Immature natural killer cell (primary cell): ENCODE results near the gene RPRML. TPM values are rescaled to one million over a fixed set of nuclear protein-coding genes. Genes with fewer than 3 reads are reported as not detected.

Experiments
- DNase-seq, 3 donors: peaks; one replicate each; pipeline ENCODE4 v3.0.0; 2022; ENCODE audit warnings: mixed read lengths in 1 of 3
- H3K27ac Mint-ChIP-seq, 6 donors: one replicate each; pipeline ENCODE4 v1.8.0; 2020; ENCODE audit warnings: mixed read lengths in 6 of 6, mild to moderate bottlenecking in 5 of 6, inconsistent platforms in 4 of 6, moderate library complexity in 3 of 6
- H3K27me3 Mint-ChIP-seq, 3 donors: one replicate each; pipeline ENCODE4 v1.8.0; 2020 to 2021; ENCODE audit warnings: low read depth in 3 of 3, mild to moderate bottlenecking in 3 of 3, mixed read lengths in 3 of 3, moderate library complexity in 3 of 3, inconsistent platforms in 1 of 3
- H3K36me3 Mint-ChIP-seq, 3 donors: one replicate each; pipeline ENCODE4 v1.8.0; 2020; ENCODE audit warnings: mixed read lengths in 3 of 3, inconsistent platforms in 2 of 3, mild to moderate bottlenecking in 2 of 3
- H3K4me1 Mint-ChIP-seq, 2 donors: one replicate each; pipeline ENCODE4 v1.8.0; 2020; ENCODE audit warnings: inconsistent platforms in 2 of 2, mild to moderate bottlenecking in 2 of 2, mixed read lengths in 2 of 2, moderate library complexity in 1 of 2
- H3K4me3 Mint-ChIP-seq, 5 donors: one replicate each; pipeline ENCODE4 v1.8.0; 2020; ENCODE audit warnings: mild to moderate bottlenecking in 5 of 5, mixed read lengths in 5 of 5, inconsistent platforms in 3 of 5, moderate library complexity in 3 of 5
- H3K9me3 Mint-ChIP-seq, 6 donors: one replicate each; pipeline ENCODE4 v1.8.0; 2020; ENCODE audit warnings: mild to moderate bottlenecking in 6 of 6, mixed read lengths in 6 of 6, inconsistent platforms in 4 of 6, moderate library complexity in 3 of 6
- polyA plus RNA-seq, 3 donors: library from polyadenylated mRNA; unstranded; fragments of 300-500 nt; fragmentation: Illumina TruSeq; gene quantifications; one replicate each; pipeline ENCODE4 v1.2.3, GENCODE V29; 2021

Gene RPRML
- polyA plus RNA-seq, 3 donors from 2014 or later = not detected

- Mint-ChIP-seq H3K27me3 (peaks cover 0 to 7% (median 6%) of the 10 kb centered on the region in 3 donors), H3K4me3 (no peak overlapping the region), H3K27ac (no peak overlapping the region), H3K9me3 (no peaks in the 10 kb centered on the region), H3K4me1 (peaks cover 19 to 21% of the 10 kb centered on the region in 2 donors), H3K36me3 (peaks cover 0 to 6% (median 5%) of the 10 kb centered on the region in 3 donors)
- no peak for DNase-seq
Measured at GRCh38 chr17:46948544-46948943, 30.5 kb downstream of the RPRML start.

- peaks cover 0 to 5% (median 2%) of the 10 kb centered on the region in 3 donors for H3K36me3 Mint-ChIP-seq
- H3K4me1 Mint-ChIP-seq = peaks cover 25 to 29% of the 10 kb centered on the region in 2 donors
- H3K9me3 Mint-ChIP-seq = no peaks in the 10 kb centered on the region
- DNase-seq = no peak
- peaks cover 0 to 6% (median 6%) of the 10 kb centered on the region in 3 donors for H3K27me3 Mint-ChIP-seq
- H3K27ac Mint-ChIP-seq = peak overlapping the region in 1 of 6 donors; percentile 45
- H3K4me3 Mint-ChIP-seq = no peak overlapping the region
Measured at GRCh38 chr17:46947216-46947615, 31.8 kb downstream of the RPRML start.

DNA sequence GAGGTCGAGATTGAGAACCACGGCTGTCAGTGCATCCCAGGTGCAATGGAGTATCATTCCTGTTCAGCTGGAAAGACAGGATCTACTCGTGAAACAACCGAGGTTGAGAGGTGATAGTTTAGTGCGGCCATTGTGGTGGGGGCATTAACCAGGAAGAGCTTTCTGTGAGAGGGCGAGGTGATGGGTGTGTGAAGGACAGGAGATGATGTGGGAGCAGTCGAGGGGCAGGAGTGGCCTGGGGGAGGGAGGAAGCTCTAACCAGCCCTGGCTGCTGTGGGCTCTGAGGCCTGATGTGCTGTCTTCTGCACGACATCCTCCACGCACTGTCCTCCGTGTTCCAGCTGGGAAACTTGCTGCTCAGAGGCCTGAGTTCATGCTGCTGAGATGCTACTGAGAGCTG, 34.1 kb downstream of the RPRML start:
- H3K4me3 Mint-ChIP-seq = peak overlapping the region; percentile 31 to 79 (median 65)
- H3K4me1 Mint-ChIP-seq = peaks cover 27 to 34% of the 10 kb centered on the region in 2 donors
- H3K27ac Mint-ChIP-seq = peak overlapping the region in 4 of 6 donors; percentile 38 to 82 (median 50)

GRCh38 chr17:46943501-46944393, 35.3 kb downstream of the RPRML start:
- peak in 1 of 3 donors; percentile 19 for DNase-seq

More for the DNA sequence above, 34.1 kb downstream of the RPRML start:
- DNase-seq = no peak
- Mint-ChIP-seq H3K27me3 (peaks cover 0 to 8% (median 6%) of the 10 kb centered on the region in 3 donors), H3K9me3 (no peaks in the 10 kb centered on the region), H3K36me3 (peaks cover 0 to 11% (median 3%) of the 10 kb centered on the region in 3 donors)

DNA sequence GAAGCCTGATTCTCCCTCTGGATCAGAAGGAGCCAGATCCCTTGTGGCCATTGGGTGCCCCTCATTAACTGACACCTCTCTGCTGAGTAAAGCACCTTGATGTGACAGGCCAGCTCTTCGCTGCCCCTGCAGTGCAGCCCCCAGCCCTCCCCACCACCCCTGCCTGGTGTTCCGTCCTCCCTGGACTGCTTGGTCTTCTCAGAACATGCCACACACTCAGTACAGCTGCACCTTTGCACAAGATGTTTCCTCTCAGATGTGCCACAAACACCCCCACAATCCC, 35.9 kb downstream of the RPRML start:
- peaks cover 27 to 34% of the 10 kb centered on the region in 2 donors for H3K4me1 Mint-ChIP-seq
- H3K4me3 Mint-ChIP-seq = peak overlapping the region in 1 of 5 donors; percentile 60
- H3K27me3 Mint-ChIP-seq = peaks cover 0 to 8% (median 6%) of the 10 kb centered on the region in 3 donors
- DNase-seq = no peak
- peaks cover under 1 to 21% (median 10%) of the 10 kb centered on the region in 3 donors for H3K36me3 Mint-ChIP-seq
- H3K9me3 Mint-ChIP-seq = no peaks in the 10 kb centered on the region
- peak overlapping the region in 1 of 6 donors; percentile 11 for H3K27ac Mint-ChIP-seq

More at GRCh38 chr17:46943501-46944393, 35.3 kb downstream of the RPRML start:
- Mint-ChIP-seq H3K4me1 (peaks cover 27 to 34% of the 10 kb centered on the region in 2 donors), H3K4me3 (peak overlapping the region; percentile 27 to 70 (median 62)), H3K27me3 (peaks cover 0 to 8% (median 6%) of the 10 kb centered on the region in 3 donors), H3K9me3 (no peaks in the 10 kb centered on the region), H3K36me3 (peaks cover 0 to 17% (median 10%) of the 10 kb centered on the region in 3 donors), H3K27ac (peak overlapping the region in 3 of 6 donors; percentile 11 to 56 (median 28))

- H3K27me3 Mint-ChIP-seq = peaks cover 0 to 6% (median 6%) of the 10 kb centered on the region in 3 donors
- H3K36me3 Mint-ChIP-seq = peaks cover 3 to 24% (median 10%) of the 10 kb centered on the region in 3 donors
- no peaks in the 10 kb centered on the region for H3K9me3 Mint-ChIP-seq
- peak; percentile 32 to 33 (median 32) for DNase-seq
- H3K4me1 Mint-ChIP-seq = peaks cover 27 to 34% of the 10 kb centered on the region in 2 donors
- peak overlapping the region in 2 of 6 donors; percentile 40 to 67 for H3K27ac Mint-ChIP-seq
- no peak overlapping the region for H3K4me3 Mint-ChIP-seq
Measured at GRCh38 chr17:46942441-46943217, 36.4 kb downstream of the RPRML start.

- peaks cover 27 to 34% of the 10 kb centered on the region in 2 donors for H3K4me1 Mint-ChIP-seq
- peaks cover 0 to 3% (median 3%) of the 10 kb centered on the region in 3 donors for H3K27me3 Mint-ChIP-seq
- peak overlapping the region in 4 of 6 donors; percentile 19 to 65 (median 36) for H3K27ac Mint-ChIP-seq
- H3K4me3 Mint-ChIP-seq = no peak overlapping the region
- DNase-seq = peak; percentile 29 to 49 (median 36)
- H3K36me3 Mint-ChIP-seq = peaks cover 9 to 42% (median 16%) of the 10 kb centered on the region in 3 donors
- H3K9me3 Mint-ChIP-seq = no peaks in the 10 kb centered on the region
Measured at GRCh38 chr17:46940692-46941404, 38.2 kb downstream of the RPRML start.

GRCh38 chr17:46935658-46936266, 43.3 kb downstream of the RPRML start:
- H3K27ac Mint-ChIP-seq = peak overlapping the region in 1 of 6 donors; percentile 4
- H3K4me1 Mint-ChIP-seq = peaks cover under 1 to 2% of the 10 kb centered on the region in 2 donors
- H3K36me3 Mint-ChIP-seq = peaks cover 9 to 82% (median 26%) of the 10 kb centered on the region in 3 donors
- peaks cover 0 to 3% (median 0%) of the 10 kb centered on the region in 3 donors for H3K27me3 Mint-ChIP-seq
- no peak for DNase-seq
- no peak overlapping the region for H3K4me3 Mint-ChIP-seq
- no peaks in the 10 kb centered on the region for H3K9me3 Mint-ChIP-seq

DNA sequence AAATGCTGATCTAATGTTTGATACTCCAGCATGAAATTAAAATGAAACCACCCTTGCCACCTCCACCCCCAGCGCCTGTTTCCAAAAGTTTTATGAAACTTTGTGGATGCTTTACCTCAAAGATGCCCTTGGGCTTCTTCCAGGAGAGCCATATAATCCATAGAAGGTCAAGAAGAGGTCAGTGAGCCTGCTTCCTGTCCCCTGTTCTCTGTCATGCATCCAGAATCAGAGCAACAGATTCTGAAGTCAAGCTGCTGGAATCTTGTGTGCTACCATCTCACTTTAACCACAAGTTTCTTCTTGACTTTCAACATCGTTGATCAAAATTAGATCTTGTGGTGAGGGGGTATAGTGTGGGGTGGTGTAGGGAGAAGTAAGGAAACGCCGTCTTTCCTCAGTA, 47.5 kb downstream of the RPRML start:
- H3K4me3 Mint-ChIP-seq = no peak overlapping the region
- H3K4me1 Mint-ChIP-seq = peaks cover 27 to 30% of the 10 kb centered on the region in 2 donors
- H3K27ac Mint-ChIP-seq = no peak overlapping the region
- DNase-seq = no peak
- H3K27me3 Mint-ChIP-seq = peaks cover 0 to 3% (median 0%) of the 10 kb centered on the region in 3 donors
- no peaks in the 10 kb centered on the region for H3K9me3 Mint-ChIP-seq
- peaks cover 0 to 50% (median 13%) of the 10 kb centered on the region in 3 donors for H3K36me3 Mint-ChIP-seq

DNA sequence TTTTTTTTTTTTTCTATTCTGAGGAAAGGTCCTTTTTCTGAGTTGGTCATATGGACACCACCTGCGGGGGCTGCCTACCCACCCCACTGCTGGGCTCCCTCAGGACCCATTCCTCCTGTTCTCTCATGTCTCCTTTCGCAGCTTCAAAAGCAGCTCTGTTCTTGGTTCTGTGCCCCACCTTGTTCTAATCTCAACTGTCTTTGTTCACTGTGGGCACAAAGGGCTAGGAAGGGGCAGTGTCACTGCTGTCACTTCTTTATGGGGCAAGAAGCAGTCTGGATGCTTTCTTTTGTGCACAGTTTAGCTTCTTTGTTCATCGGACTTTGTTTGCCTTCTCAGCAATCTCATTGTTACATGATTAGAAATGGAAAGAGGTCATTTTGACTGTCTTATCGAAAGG, 49.0 kb downstream of the RPRML start:
- no peak for DNase-seq
- no peak overlapping the region for H3K4me3 Mint-ChIP-seq
- no peaks in the 10 kb centered on the region for H3K9me3 Mint-ChIP-seq
- H3K27me3 Mint-ChIP-seq = peaks cover 0 to 3% (median 0%) of the 10 kb centered on the region in 3 donors
- H3K27ac Mint-ChIP-seq = no peak overlapping the region
- H3K36me3 Mint-ChIP-seq = peaks cover 0 to 38% (median 12%) of the 10 kb centered on the region in 3 donors
- H3K4me1 Mint-ChIP-seq = peaks cover 39 to 46% of the 10 kb centered on the region in 2 donors

- Mint-ChIP-seq H3K36me3 (peaks cover 0 to 32% (median 10%) of the 10 kb centered on the region in 3 donors), H3K27ac (peak overlapping the region in 1 of 6 donors; percentile 28), H3K9me3 (no peaks in the 10 kb centered on the region), H3K27me3 (peaks cover 0 to 3% (median 0%) of the 10 kb centered on the region in 3 donors), H3K4me1 (peaks cover 44 to 52% of the 10 kb centered on the region in 2 donors), H3K4me3 (no peak overlapping the region)
- DNase-seq = no peak
Measured at GRCh38 chr17:46929413-46929812, 49.6 kb downstream of the RPRML start.

DNA sequence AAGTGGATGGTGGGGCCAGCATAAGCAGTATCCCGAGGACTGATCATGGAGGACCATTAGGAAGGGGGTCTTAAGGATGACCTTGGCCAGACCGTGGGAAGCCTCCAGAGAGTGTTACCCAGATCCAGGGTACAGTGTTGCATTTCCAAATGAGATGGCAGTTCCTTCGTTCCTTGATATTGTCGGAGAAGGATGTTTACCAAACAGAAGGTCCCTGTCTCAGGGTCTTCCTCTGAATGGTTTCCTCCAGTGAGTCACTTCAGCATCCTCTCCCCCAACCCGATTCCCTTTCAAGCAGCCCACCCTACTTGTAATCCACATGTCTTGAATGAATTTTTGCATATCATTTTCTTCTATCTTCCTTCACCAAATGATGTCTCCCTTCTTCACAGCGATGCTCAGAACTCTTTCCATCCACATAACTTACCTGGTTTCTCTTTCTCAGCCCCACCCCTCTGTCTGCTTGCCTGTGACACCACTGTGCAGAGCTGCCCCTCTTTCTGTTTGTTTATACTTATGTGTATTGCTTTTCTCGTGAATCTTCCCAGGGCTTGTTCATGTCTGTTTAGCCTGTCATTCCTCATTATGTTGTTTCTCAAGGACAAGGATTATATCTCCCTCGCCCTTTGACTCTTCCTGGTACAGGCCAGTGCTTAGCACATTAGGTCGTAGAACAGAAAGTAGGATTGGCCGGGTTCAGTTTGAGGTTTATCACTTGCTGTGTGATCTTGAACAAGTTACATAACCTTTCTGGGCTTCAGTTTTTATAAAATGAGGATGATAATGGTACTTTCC, 50.4 kb downstream of the RPRML start:
- Mint-ChIP-seq H3K9me3 (no peaks in the 10 kb centered on the region), H3K4me1 (peaks cover 52 to 59% of the 10 kb centered on the region in 2 donors), H3K36me3 (peaks cover 0 to 25% (median 10%) of the 10 kb centered on the region in 3 donors), H3K27ac (no peak overlapping the region), H3K27me3 (peaks cover 0 to 3% (median 0%) of the 10 kb centered on the region in 3 donors), H3K4me3 (no peak overlapping the region)
- no peak for DNase-seq
